ENCODE data around the gene CRYBG1. TPM values are rescaled to one million over a fixed set of nuclear protein-coding genes. Genes with fewer than 3 reads are reported as not detected.

The CRYBG1 gene
- total and polyA plus RNA-seq, 2 of the 4 experiments (the other 2 are of a cell fraction), result 0.38 to 1.1 TPM

DNA sequence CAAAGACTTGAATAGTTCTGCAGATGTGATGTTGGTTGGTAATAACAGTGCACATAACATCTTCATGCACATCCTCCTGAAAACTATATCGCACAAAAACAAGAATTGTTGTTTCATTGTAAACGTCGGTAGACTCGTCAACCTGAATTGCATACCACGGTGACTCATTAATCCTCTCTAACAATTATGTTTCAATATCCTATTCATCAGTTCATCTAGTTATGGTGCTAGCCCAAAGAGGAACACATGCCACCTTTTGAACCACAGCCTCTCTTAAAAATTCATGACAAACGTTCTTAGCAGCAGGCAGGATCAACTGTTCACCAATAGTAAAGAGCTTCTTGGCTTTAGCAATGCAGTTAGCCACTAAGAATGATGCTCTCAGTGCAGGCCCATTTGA, 25.0 kb downstream of the CRYBG1 start:
- no peak overlapping the region for H3K56ac ChIP-seq (ENCODE audit: extremely low read depth, insufficient read depth, low read length)
- in situ Hi-C loops (cut with MboI; ENCODE audit: low sequenced_read_pairs), result no loop called here
- no peaks in the 10 kb centered on the region for H3K9me3 ChIP-seq (ENCODE audit: control insufficient read depth, insufficient read depth, low read length)
- no peak overlapping the region for H2BK20ac ChIP-seq (ENCODE audit: low read depth, low read length)
- no peak overlapping the region for H4K5ac ChIP-seq (ENCODE audit: low read depth, low read length)
- BruUV-seq (replicated peaks), result no TSS peak
- H2BK15ac ChIP-seq (ENCODE audit: low read depth, low read length), result no peak overlapping the region
- no peaks in the 10 kb centered on the region for H3K9me1 ChIP-seq (ENCODE audit: insufficient read depth, low read length)
- H2AFZ ChIP-seq (replicated peaks; ENCODE audit: low read length, poor library complexity), result no peak overlapping the region
- no peak overlapping the region for H2BK120ac ChIP-seq (ENCODE audit: low read depth, low read length)
- H2AK5ac ChIP-seq (ENCODE audit: low read depth, low read length), result no peak overlapping the region
- H2AK9ac ChIP-seq (replicated peaks; ENCODE audit: low read depth, low read length, poor library complexity), result no peak overlapping the region
- dilution Hi-C loops (cut with HindIII; ENCODE audit: low sequenced_read_pairs, unreplicated experiment), result no loop called here
- H3K27me3 ChIP-seq (ENCODE audit: control insufficient read depth, insufficient read depth, low read length), result peaks cover 9% of the 10 kb centered on the region
- POLR2A ChIA-PET (ENCODE audit: unreplicated experiment), result no interaction called here
- WGBS, 2 experiments (ENCODE audit: extremely low coverage in 2 of 2, insufficient read length in 1 of 2), result 100% methylated on average over 5 of the region's 6 CpGs; no CpG with 5 or more reads in 1 of the 2 experiments
- no peak overlapping the region for H3K23ac ChIP-seq (ENCODE audit: low read depth, low read length)
- H3K4me2 ChIP-seq (ENCODE audit: low read depth, low read length), result no peak overlapping the region
- H3K27ac ChIP-seq (ENCODE audit: insufficient read depth, low read length), result no peak overlapping the region
- CTCF ChIA-PET, result no interaction called here
- no peaks in the 10 kb centered on the region for H3K36me3 ChIP-seq (ENCODE audit: control insufficient read depth, insufficient read depth, low read length)
- intact Hi-C loops (cut with micrococcal nuclease), result no loop called here
- no peak overlapping the region for H2BK5ac ChIP-seq (ENCODE audit: low read depth, low read length, poor library complexity, severe bottlenecking)
- TF ChIP-seq BHLHE40 (IDR thresholded peaks at IDR 0.05; ENCODE audit: low read depth, low read length) (no peak), CEBPB (IDR thresholded peaks at IDR 0.05; ENCODE audit: low read depth, low read length) (no peak), CHD1 (IDR thresholded peaks at IDR 0.05; ENCODE audit: low read depth, low read length) (no peak), MAFK (IDR thresholded peaks at IDR 0.05; ENCODE audit: low read depth, low read length) (no peak), RFX5 (IDR thresholded peaks at IDR 0.05; ENCODE audit: low read depth, low read length) (no peak), RCOR1 (IDR thresholded peaks at IDR 0.05; ENCODE audit: insufficient replicate concordance, low read length) (no peak), FOS (IDR thresholded peaks at IDR 0.05; ENCODE audit: low read depth, low read length) (no peak), MAZ (IDR thresholded peaks at IDR 0.05; ENCODE audit: borderline replicate concordance, low read depth, low read length) (no peak), NFE2L2 (IDR thresholded peaks at IDR 0.05; ENCODE audit: low read depth, low read length) (no peak), MXI1 (IDR thresholded peaks at IDR 0.05; ENCODE audit: borderline replicate concordance, low read depth, low read length) (no peak), RAD21 (IDR thresholded peaks at IDR 0.05; ENCODE audit: low read length) (no peak), SMC3 (IDR thresholded peaks at IDR 0.05; ENCODE audit: low read depth, low read length) (no peak), POLR2A (IDR thresholded peaks at IDR 0.05; ENCODE audit: low read depth, low read length) (no peak)
- TF ChIP-seq, protein P1, sequence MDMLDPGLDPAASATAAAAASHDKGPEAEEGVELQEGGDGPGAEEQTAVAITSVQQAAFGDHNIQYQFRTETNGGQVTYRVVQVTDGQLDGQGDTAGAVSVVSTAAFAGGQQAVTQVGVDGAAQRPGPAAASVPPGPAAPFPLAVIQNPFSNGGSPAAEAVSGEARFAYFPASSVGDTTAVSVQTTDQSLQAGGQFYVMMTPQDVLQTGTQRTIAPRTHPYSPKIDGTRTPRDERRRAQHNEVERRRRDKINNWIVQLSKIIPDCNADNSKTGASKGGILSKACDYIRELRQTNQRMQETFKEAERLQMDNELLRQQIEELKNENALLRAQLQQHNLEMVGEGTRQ (IDR thresholded peaks at IDR 0.05; ENCODE audit: low read depth, low read length), result no peak
- TF ChIP-seq, protein P2, sequence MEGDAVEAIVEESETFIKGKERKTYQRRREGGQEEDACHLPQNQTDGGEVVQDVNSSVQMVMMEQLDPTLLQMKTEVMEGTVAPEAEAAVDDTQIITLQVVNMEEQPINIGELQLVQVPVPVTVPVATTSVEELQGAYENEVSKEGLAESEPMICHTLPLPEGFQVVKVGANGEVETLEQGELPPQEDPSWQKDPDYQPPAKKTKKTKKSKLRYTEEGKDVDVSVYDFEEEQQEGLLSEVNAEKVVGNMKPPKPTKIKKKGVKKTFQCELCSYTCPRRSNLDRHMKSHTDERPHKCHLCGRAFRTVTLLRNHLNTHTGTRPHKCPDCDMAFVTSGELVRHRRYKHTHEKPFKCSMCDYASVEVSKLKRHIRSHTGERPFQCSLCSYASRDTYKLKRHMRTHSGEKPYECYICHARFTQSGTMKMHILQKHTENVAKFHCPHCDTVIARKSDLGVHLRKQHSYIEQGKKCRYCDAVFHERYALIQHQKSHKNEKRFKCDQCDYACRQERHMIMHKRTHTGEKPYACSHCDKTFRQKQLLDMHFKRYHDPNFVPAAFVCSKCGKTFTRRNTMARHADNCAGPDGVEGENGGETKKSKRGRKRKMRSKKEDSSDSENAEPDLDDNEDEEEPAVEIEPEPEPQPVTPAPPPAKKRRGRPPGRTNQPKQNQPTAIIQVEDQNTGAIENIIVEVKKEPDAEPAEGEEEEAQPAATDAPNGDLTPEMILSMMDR (conservative IDR thresholded peaks at IDR 0.05; ENCODE audit: low read depth, low read length), result no peak
- TF ChIP-seq, protein P3, sequence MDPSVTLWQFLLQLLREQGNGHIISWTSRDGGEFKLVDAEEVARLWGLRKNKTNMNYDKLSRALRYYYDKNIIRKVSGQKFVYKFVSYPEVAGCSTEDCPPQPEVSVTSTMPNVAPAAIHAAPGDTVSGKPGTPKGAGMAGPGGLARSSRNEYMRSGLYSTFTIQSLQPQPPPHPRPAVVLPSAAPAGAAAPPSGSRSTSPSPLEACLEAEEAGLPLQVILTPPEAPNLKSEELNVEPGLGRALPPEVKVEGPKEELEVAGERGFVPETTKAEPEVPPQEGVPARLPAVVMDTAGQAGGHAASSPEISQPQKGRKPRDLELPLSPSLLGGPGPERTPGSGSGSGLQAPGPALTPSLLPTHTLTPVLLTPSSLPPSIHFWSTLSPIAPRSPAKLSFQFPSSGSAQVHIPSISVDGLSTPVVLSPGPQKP (IDR thresholded peaks at IDR 0.05; ENCODE audit: borderline replicate concordance, low read depth, low read length), result no peak
- H3K4me3 ChIP-seq (ENCODE audit: insufficient read depth, low read depth, low read length), result no peak overlapping the region
- no peak overlapping the region for H3K4ac ChIP-seq (ENCODE audit: low read depth, low read length)
- no peak overlapping the region for H3K14ac ChIP-seq (replicated peaks; ENCODE audit: low read depth, low read length)
- no peaks in the 10 kb centered on the region for H3K4me1 ChIP-seq (ENCODE audit: control insufficient read depth, insufficient read depth, low read length)
- no peak overlapping the region for H4K8ac ChIP-seq (ENCODE audit: low read depth in 2 of 2, low read length in 2 of 2)
- DNase-seq (no peak), ATAC-seq (ENCODE audit: low read depth) (no peak)
- H3K18ac ChIP-seq (ENCODE audit: low read depth, low read length), result no peak overlapping the region
- no peaks in the 10 kb centered on the region for H4K20me1 ChIP-seq (ENCODE audit: insufficient read depth, low read length)
- no peak overlapping the region for H4K91ac ChIP-seq (ENCODE audit: insufficient read depth, low read depth, low read length)
- H3K79me1 ChIP-seq (ENCODE audit: low read depth in 1 of 2, low read length in 2 of 2), result no peaks in the 10 kb centered on the region
- H3K9ac ChIP-seq (ENCODE audit: low read depth, low read length), result no peak overlapping the region

Data from IMR-90 (cell line).